ENCODE measurements around the gene INO80C.

DNA sequence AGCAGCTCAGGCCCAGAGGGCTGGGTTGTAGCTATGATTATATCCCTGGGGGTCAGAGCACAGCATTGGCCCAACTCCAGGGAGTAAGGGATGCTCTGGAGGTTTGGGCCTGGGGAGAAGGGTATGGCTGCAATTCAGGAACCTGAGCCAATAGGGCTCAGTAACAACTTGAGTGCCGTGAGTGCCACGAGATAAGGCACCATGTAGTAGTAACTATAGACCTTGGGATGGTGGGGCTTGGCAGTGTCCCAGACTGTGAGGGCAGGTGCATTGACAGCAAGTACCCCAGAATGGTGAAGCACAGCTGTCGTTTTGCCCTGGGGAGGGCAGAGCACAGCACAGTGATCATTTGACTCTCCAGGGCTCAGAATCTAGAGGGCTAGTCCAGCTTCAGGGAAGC lies 75.5 kb downstream of the INO80C start:
- TF ChIP-seq POLR2A (IDR thresholded peaks at IDR 0.05), result no peak
- TF ChIP-seq, protein P1, sequence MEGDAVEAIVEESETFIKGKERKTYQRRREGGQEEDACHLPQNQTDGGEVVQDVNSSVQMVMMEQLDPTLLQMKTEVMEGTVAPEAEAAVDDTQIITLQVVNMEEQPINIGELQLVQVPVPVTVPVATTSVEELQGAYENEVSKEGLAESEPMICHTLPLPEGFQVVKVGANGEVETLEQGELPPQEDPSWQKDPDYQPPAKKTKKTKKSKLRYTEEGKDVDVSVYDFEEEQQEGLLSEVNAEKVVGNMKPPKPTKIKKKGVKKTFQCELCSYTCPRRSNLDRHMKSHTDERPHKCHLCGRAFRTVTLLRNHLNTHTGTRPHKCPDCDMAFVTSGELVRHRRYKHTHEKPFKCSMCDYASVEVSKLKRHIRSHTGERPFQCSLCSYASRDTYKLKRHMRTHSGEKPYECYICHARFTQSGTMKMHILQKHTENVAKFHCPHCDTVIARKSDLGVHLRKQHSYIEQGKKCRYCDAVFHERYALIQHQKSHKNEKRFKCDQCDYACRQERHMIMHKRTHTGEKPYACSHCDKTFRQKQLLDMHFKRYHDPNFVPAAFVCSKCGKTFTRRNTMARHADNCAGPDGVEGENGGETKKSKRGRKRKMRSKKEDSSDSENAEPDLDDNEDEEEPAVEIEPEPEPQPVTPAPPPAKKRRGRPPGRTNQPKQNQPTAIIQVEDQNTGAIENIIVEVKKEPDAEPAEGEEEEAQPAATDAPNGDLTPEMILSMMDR (IDR thresholded peaks at IDR 0.05 in 4 of 5, conservative IDR thresholded peaks at IDR 0.05 in 1 of 5), result no peak

Data from gastrocnemius medialis (tissue), 4 donors.